Measurements from ENCODE around the gene CADPS. TPM values are rescaled to one million over a fixed set of nuclear protein-coding genes. Genes with fewer than 3 reads are reported as not detected.

Gene CADPS
- total RNA-seq, 4 donors from 2014 or later, result 0.31 to 14.4 (median 5.2) TPM

- no peaks in the 10 kb centered on the region for H3K27me3 ChIP-seq
- H3K9me3 ChIP-seq, result no peaks in the 10 kb centered on the region
- H3K27ac ChIP-seq, result no peak overlapping the region
- TF ChIP-seq POLR2A (IDR thresholded peaks at IDR 0.05), result no peak
- TF ChIP-seq POLR2AphosphoS5 (IDR thresholded peaks at IDR 0.05), result no peak
- TF ChIP-seq CTCF (IDR thresholded peaks at IDR 0.05), result no peak
- TF ChIP-seq EP300 (IDR thresholded peaks at IDR 0.05), result no peak
- H3K4me3 ChIP-seq, result no peak overlapping the region
- WGBS, 2 donors (ENCODE audit: low coverage in 1 of 2), result 74 to 89% methylated on average over 1 to 2 of the region's 2 CpGs
- no peaks in the 10 kb centered on the region for H3K4me1 ChIP-seq
- ATAC-seq, result no peak
- H3K36me3 ChIP-seq, result no peaks in the 10 kb centered on the region
These were observed 374.5 kb downstream of the CADPS start for GRCh38 chr3:62500556-62501288.

GRCh38 chr3:62497156-62497555 is 378.1 kb downstream of the CADPS start:
- Histone ChIP-seq H3K36me3 (no peaks in the 10 kb centered on the region), H3K27me3 (no peaks in the 10 kb centered on the region), H3K27ac (no peak overlapping the region), H3K4me3 (no peak overlapping the region), H3K9me3 (no peaks in the 10 kb centered on the region), H3K4me1 (no peaks in the 10 kb centered on the region)
- no peak for ATAC-seq
- no peak for TF ChIP-seq POLR2A (IDR thresholded peaks at IDR 0.05)
- no peak for TF ChIP-seq POLR2AphosphoS5 (IDR thresholded peaks at IDR 0.05)
- no peak for TF ChIP-seq EP300 (IDR thresholded peaks at IDR 0.05)
- no peak for TF ChIP-seq CTCF (IDR thresholded peaks at IDR 0.05)
- 62 to 70% methylated on average over 5 of the region's 5 CpGs for WGBS, 2 donors (ENCODE audit: low coverage in 1 of 2)

GRCh38 chr3:62496503-62496902 is 378.7 kb downstream of the CADPS start:
- Histone ChIP-seq H3K9me3 (no peaks in the 10 kb centered on the region), H3K4me3 (no peak overlapping the region), H3K36me3 (no peaks in the 10 kb centered on the region), H3K27me3 (no peaks in the 10 kb centered on the region), H3K27ac (no peak overlapping the region), H3K4me1 (no peaks in the 10 kb centered on the region)
- TF ChIP-seq CTCF (IDR thresholded peaks at IDR 0.05) (no peak), EP300 (IDR thresholded peaks at IDR 0.05) (no peak), POLR2A (IDR thresholded peaks at IDR 0.05) (no peak), POLR2AphosphoS5 (IDR thresholded peaks at IDR 0.05) (no peak)
- no peak for ATAC-seq
- WGBS, 2 donors (ENCODE audit: low coverage in 1 of 2), result 14 to 70% methylated on average over 1 to 2 of the region's 2 CpGs

- Histone ChIP-seq H3K4me3 (no peak overlapping the region), H3K36me3 (no peaks in the 10 kb centered on the region), H3K27ac (no peak overlapping the region), H3K4me1 (no peaks in the 10 kb centered on the region), H3K9me3 (no peaks in the 10 kb centered on the region), H3K27me3 (no peaks in the 10 kb centered on the region)
- 46 to 69% methylated on average over 4 of the region's 4 CpGs for WGBS, 2 donors (ENCODE audit: low coverage in 1 of 2)
- no peak for TF ChIP-seq POLR2AphosphoS5 (IDR thresholded peaks at IDR 0.05)
- TF ChIP-seq POLR2A (IDR thresholded peaks at IDR 0.05), result no peak
- no peak for TF ChIP-seq CTCF (IDR thresholded peaks at IDR 0.05)
- TF ChIP-seq EP300 (IDR thresholded peaks at IDR 0.05), result no peak
- ATAC-seq, result no peak
These were observed 382.0 kb downstream of the CADPS start for GRCh38 chr3:62493109-62493801.

GRCh38 chr3:62482961-62483360 is 392.3 kb downstream of the CADPS start:
- no peak overlapping the region for H3K27ac ChIP-seq
- H3K27me3 ChIP-seq, result peaks cover 4% of the 10 kb centered on the region
- WGBS, 2 donors (ENCODE audit: low coverage in 1 of 2), result 0 to 60% methylated on average over 1 to 4 of the region's 4 CpGs
- no peak overlapping the region for H3K4me3 ChIP-seq
- H3K4me1 ChIP-seq, result no peaks in the 10 kb centered on the region
- no peak for ATAC-seq
- TF ChIP-seq EP300 (IDR thresholded peaks at IDR 0.05) (no peak), POLR2AphosphoS5 (IDR thresholded peaks at IDR 0.05) (no peak), CTCF (IDR thresholded peaks at IDR 0.05) (no peak), POLR2A (IDR thresholded peaks at IDR 0.05) (no peak)
- no peaks in the 10 kb centered on the region for H3K36me3 ChIP-seq
- H3K9me3 ChIP-seq, result no peaks in the 10 kb centered on the region
